Fibroblast of skin of back (primary cell): ENCODE data around the gene RBMX.

Experiments
- DNase-seq: peaks from one replicate; pipeline ENCODE4 v3.0.0-alpha.2; 2013

Gene RBMX

DNA sequence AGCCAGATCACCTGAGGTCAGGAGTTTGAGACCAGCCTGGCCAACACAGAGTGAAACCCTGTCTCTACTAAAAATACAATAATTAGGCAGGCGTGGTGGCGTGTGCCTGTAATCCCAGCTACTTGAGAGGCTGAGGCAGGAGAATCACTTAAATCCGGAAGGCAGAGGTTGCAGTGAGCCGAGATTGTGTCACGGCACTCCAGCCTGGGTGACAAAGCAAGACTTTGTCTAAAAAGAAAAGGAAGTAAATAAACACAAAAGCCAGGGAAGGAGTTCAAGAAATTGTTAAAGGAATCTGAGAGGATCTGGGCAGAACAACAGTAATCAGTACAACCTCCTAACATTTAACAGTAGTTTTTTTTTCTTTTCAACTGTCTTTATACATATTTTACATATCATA, 51.1 kb downstream of the RBMX start:
- DNase-seq: no peak

DNA sequence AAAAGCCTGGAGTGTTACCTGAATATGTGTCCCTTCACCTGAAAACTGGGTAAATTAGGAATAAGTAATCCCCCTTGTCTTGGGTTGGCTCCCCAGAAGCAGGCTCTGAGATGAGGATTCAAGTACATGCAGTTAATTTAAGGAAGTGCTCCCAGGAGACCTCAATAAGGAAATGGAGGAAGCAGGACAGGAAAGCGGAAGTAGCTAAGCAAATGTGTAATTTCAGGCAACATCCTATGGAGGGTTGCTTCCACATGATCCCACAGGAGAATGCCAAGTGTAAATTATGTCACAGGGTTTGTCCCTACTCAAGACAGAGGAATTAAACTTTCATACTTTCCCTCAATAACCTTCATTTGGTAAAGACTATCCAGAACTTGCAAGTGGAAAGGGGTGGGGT, 51.7 kb downstream of the RBMX start:
- no peak for DNase-seq

DNA sequence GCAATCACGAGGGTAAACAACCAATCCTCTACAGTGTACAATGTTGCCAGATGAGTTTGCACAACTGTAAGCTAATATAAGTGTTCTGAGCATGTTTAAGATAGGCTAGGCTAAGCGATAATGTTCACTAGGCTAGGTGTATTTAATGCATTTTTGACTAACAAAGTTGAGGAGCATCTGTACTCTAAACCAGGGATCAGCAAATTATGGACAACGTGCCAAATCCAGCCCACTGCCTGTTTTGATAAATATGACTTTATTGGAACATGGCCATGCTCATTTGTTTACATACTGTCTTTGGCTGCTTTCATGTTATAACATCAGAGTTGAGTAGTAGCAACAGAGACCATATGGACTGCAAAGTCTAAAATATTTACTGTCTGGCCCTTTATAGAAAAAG, 53.5 kb downstream of the RBMX start:
- no peak for DNase-seq

DNA sequence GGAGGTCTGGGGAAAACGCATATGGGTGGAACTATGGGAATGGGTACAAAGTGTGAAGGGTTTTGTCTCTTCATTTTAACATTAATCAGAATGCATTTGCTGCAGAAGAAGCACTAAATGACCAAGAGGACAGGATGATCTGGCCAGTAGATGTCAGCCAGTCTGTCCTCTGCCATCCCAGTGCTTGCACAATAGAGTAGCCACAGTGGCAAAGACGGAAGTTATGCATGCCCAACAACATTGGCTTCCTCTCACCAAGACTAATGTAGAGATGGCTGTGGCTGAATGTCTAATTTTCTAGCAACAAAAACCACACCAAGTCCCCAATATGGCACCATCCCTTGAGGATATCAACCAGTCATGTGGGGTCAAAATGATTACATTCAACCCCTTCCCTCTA, 54.8 kb downstream of the RBMX start:
- no peak for DNase-seq
